KMS-11 (cell line): ENCODE results near the gene VLDLR.

Experiments
- H2AFZ ChIP-seq: fragments of 200-600 bp; sonication (generic); 2 replicates; pipeline ENCODE4 v1.6.1; 2016; ENCODE audit warnings: antibody characterized with exemption, mixed run types, low read depth
- H3K27ac ChIP-seq: fragments of 200-600 bp; sonication (generic); 2 replicates; pipeline ENCODE4 v1.6.1; 2016; ENCODE audit warnings: mild to moderate bottlenecking, mixed run types
- H3K27me3 ChIP-seq: fragments of 200-600 bp; sonication (generic); 2 replicates; pipeline ENCODE4 v1.6.1; 2017; ENCODE audit warnings: mild to moderate bottlenecking, low read depth, mixed run types, moderate library complexity; ENCODE audit not compliant: insufficient read depth
- H3K36me3 ChIP-seq: fragments of 200-600 bp; sonication (generic); 2 replicates; pipeline ENCODE4 v1.6.1; 2017; ENCODE audit warnings: mild to moderate bottlenecking, mixed run types; ENCODE audit not compliant: insufficient read depth
- H3K4me1 ChIP-seq: fragments of 200-600 bp; sonication (generic); 2 replicates; pipeline ENCODE4 v1.6.1; 2016; ENCODE audit warnings: mild to moderate bottlenecking, low read depth, mixed run types; ENCODE audit not compliant: poor library complexity, severe bottlenecking
- H3K4me2 ChIP-seq: fragments of 200-600 bp; sonication (generic); 2 replicates; pipeline ENCODE4 v1.7.0; 2016; ENCODE audit warnings: mild to moderate bottlenecking, mixed run types
- H3K4me3 ChIP-seq: fragments of 200-600 bp; sonication (generic); IDR thresholded peaks from 2 replicates; pipeline ENCODE4 v1.6.1; 2017; ENCODE audit warnings: low read depth, low read length, mixed read lengths; ENCODE audit not compliant: insufficient read depth
- H3K79me2 ChIP-seq: fragments of 200-600 bp; sonication (generic); 2 replicates; pipeline ENCODE4 v1.6.1; 2016; ENCODE audit warnings: low read depth, mixed run types; ENCODE audit not compliant: insufficient read depth
- H3K9ac ChIP-seq: fragments of 200-600 bp; sonication (generic); 2 replicates; pipeline ENCODE4 v1.6.1; 2016; ENCODE audit warnings: mild to moderate bottlenecking, mixed run types
- H4K20me1 ChIP-seq: fragments of 200-600 bp; sonication (generic); 2 replicates; pipeline ENCODE4 v1.6.1; 2016; ENCODE audit warnings: mild to moderate bottlenecking, mixed run types; ENCODE audit not compliant: insufficient read depth
- TF ChIP-seq, protein P1 (sequence below): fragments of 200-600 bp; sonication (generic); conservative IDR thresholded peaks from 2 replicates; pipeline ENCODE4 v1.6.1; 2017; ENCODE audit warnings: low read depth, mild to moderate bottlenecking, antibody characterized with exemption, low read length, moderate library complexity, mixed read lengths

Gene VLDLR

DNA sequence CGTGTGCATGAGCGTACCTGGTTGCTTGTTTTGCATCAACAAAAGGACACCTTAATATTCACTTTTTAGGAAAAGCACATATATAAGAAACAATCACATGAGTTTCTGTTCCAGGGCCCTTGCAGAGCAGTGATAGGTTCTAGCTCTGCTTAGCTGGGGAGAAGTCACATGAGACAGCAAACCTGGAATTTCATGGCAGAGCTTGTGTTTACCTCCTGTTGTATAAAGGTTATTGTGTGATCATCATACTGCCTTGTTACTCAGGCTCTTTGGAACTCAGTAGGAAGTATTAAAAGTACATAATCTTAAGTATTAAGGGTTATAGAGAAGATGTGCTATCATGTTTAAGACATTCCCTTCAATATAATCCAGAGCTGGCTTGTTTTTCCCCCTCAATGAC lies 18.0 kb upstream of the VLDLR start:
- Histone ChIP-seq H3K27me3 (no peaks in the 10 kb centered on the region), H3K36me3 (no peaks in the 10 kb centered on the region), H3K27ac (no peak overlapping the region), H3K4me3 (no peak overlapping the region), H4K20me1 (no peaks in the 10 kb centered on the region), H3K9ac (no peak overlapping the region), H3K4me2 (no peak overlapping the region), H3K4me1 (no peaks in the 10 kb centered on the region), H3K79me2 (no peaks in the 10 kb centered on the region), H2AFZ (no peak overlapping the region)
- TF ChIP-seq, protein P1, sequence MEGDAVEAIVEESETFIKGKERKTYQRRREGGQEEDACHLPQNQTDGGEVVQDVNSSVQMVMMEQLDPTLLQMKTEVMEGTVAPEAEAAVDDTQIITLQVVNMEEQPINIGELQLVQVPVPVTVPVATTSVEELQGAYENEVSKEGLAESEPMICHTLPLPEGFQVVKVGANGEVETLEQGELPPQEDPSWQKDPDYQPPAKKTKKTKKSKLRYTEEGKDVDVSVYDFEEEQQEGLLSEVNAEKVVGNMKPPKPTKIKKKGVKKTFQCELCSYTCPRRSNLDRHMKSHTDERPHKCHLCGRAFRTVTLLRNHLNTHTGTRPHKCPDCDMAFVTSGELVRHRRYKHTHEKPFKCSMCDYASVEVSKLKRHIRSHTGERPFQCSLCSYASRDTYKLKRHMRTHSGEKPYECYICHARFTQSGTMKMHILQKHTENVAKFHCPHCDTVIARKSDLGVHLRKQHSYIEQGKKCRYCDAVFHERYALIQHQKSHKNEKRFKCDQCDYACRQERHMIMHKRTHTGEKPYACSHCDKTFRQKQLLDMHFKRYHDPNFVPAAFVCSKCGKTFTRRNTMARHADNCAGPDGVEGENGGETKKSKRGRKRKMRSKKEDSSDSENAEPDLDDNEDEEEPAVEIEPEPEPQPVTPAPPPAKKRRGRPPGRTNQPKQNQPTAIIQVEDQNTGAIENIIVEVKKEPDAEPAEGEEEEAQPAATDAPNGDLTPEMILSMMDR = no peak

DNA sequence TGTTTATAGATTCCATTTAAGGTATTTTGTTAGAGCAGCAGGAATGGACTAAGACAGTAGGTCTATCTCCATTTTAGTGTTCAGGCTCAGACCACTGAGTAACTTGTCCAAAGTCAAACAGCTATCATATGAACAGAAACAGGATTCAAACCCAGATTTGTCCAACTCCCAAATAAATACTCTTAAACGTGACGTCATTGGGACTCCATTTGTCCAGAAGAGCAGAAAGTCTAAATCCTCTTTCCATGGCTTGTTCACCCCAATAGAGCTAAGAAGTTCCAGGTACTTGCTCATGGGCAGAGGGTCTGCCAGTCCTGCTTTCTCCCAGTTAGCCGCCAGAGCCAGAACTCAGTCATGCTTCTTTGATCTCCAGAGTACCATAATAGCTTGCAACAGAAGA lies 16.3 kb upstream of the VLDLR start:
- no peaks in the 10 kb centered on the region for H4K20me1 ChIP-seq

DNA sequence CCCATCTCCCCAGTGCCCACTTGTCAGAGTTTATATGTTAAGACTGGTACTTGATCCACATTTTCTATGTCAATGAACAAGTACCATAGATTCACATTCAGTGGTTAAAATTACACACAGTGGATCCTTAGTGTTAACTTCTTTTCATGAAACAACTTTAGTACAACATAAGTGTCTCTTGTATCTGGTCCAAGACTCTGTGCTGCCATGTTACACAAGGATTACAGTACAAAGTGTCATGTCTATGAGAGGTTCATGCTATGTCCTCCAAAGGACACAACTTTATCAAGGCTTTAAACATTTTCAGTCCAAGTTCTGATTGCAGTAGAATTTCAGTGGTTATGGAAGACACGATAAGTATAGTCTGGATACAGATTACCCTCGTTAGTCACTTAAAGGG lies 13.3 kb upstream of the VLDLR start:
- H3K9ac ChIP-seq = no peak overlapping the region
- no peak overlapping the region for H2AFZ ChIP-seq
- no peaks in the 10 kb centered on the region for H3K36me3 ChIP-seq
- no peaks in the 10 kb centered on the region for H3K4me1 ChIP-seq
- H3K27me3 ChIP-seq = no peaks in the 10 kb centered on the region
- H3K79me2 ChIP-seq = no peaks in the 10 kb centered on the region
- H4K20me1 ChIP-seq = no peaks in the 10 kb centered on the region
- TF ChIP-seq, protein P1 = no peak
- H3K4me3 ChIP-seq = no peak overlapping the region
- no peak overlapping the region for H3K4me2 ChIP-seq
- H3K27ac ChIP-seq = no peak overlapping the region

More for the DNA sequence above, 16.3 kb upstream of the VLDLR start:
- Histone ChIP-seq H3K27ac (no peak overlapping the region), H3K4me3 (no peak overlapping the region), H3K36me3 (no peaks in the 10 kb centered on the region), H3K9ac (no peak overlapping the region), H3K27me3 (no peaks in the 10 kb centered on the region), H2AFZ (no peak overlapping the region), H3K4me2 (no peak overlapping the region), H3K4me1 (no peaks in the 10 kb centered on the region), H3K79me2 (no peaks in the 10 kb centered on the region)
- TF ChIP-seq, protein P1 = no peak

DNA sequence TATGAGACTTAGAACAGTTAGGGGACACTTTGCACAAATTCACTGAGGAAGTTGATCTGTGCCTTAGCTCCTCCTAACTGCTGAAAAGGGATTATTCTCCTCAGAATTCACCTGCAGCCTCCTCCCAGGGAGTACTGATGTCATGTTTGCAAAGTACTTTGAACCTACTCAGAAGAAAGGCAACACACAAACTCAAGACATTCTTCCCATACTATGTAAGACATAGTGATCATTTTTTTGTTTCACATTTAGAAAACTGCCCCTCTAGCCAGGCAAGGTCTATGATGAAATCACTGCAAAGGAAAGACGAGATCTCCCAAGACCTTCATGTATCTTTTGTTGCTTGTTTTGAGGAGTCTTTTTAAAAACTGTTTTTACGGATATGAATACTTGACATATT lies 10.6 kb upstream of the VLDLR start:
- Histone ChIP-seq H3K27me3 (no peaks in the 10 kb centered on the region), H3K4me2 (no peak overlapping the region), H3K36me3 (no peaks in the 10 kb centered on the region), H3K9ac (no peak overlapping the region), H3K4me1 (no peaks in the 10 kb centered on the region), H3K4me3 (no peak overlapping the region), H4K20me1 (no peaks in the 10 kb centered on the region), H3K27ac (no peak overlapping the region), H3K79me2 (no peaks in the 10 kb centered on the region), H2AFZ (no peak overlapping the region)
- TF ChIP-seq, protein P1 = no peak
